HUES64 (cell line): ENCODE measurements around the gene SHC3.

ENCODE experiments used
- H3K27ac ChIP-seq: 2 replicates; pipeline ENCODE4 v1.7.0; 2013; ENCODE audit warnings: low read depth, low read length, inconsistent platforms
- H3K27me3 ChIP-seq: 2 replicates; pipeline ENCODE4 v1.6.1; 2013; ENCODE audit warnings: mild to moderate bottlenecking, low read length; ENCODE audit not compliant: insufficient read depth
- H3K36me3 ChIP-seq: 2 replicates; pipeline ENCODE4 v1.6.1; 2013; ENCODE audit warnings: mild to moderate bottlenecking, low read length; ENCODE audit not compliant: insufficient read depth
- H3K4me1 ChIP-seq: 2 replicates; pipeline ENCODE4 v1.6.1; 2013; ENCODE audit warnings: mild to moderate bottlenecking, low read length, moderate library complexity; ENCODE audit not compliant: insufficient read depth
- H3K4me3 ChIP-seq: 2 replicates; pipeline ENCODE4 v1.5.1; 2013; ENCODE audit warnings: mild to moderate bottlenecking, low read length, moderate library complexity
- H3K9ac ChIP-seq: 2 replicates; pipeline ENCODE4 v1.6.1; 2013; ENCODE audit warnings: mild to moderate bottlenecking, low read depth, low read length
- H3K9me3 ChIP-seq: 2 replicates; pipeline ENCODE4 v1.6.1; 2013; ENCODE audit warnings: low read depth, low read length; ENCODE audit not compliant: insufficient read depth
- WGBS: fragments of 150-250, 120-280 bp; methylation state at CpG from one replicate; pipeline ENCODE4 v1.1.7; 2013; ENCODE audit warnings: missing lambda C conversion rate; 5-methylcytosine and 5-hydroxymethylcytosine counted together

Gene SHC3

GRCh38 chr9:88992556-88992955 is 186.1 kb downstream of the SHC3 start:
- Histone ChIP-seq H3K27me3 (peaks cover 11% of the 10 kb centered on the region), H3K9ac (no peak overlapping the region), H3K4me1 (peaks cover 31% of the 10 kb centered on the region), H3K36me3 (peaks cover 12% of the 10 kb centered on the region; the same call in 1 of the 2 replicates), H3K9me3 (no peaks in the 10 kb centered on the region), H3K4me3 (peak overlapping the region; percentile 92), H3K27ac (no peak overlapping the region)
- WGBS = 81% methylated on average over 4 of the region's 4 CpGs

- Histone ChIP-seq H3K9ac (peak within 1 kb of the TSS; percentile 65), H3K36me3 (peaks cover 7% of the 10 kb centered on the region; the same call in 1 of the 2 replicates), H3K4me1 (peaks cover 31% of the 10 kb centered on the region), H3K27ac (peak within 1 kb of the TSS; percentile 47), H3K9me3 (no peaks in the 10 kb centered on the region; the same call in 1 of the 2 replicates), H3K4me3 (peak within 1 kb of the TSS; percentile 92), H3K27me3 (peaks cover 11% of the 10 kb centered on the region)
- under 1% methylated on average over 77 of the region's 94 CpGs for WGBS
Observed at GRCh38 chr9:88991066-88992034, 187.3 kb downstream of the SHC3 start, which contains the start of gene S1PR3. S1PR3 (plus strand) TSS chr9:88991468; CDS start chr9:89001201, 9,733 bp downstream.

GRCh38 chr9:88990729-88991065 is 187.9 kb downstream of the SHC3 start:
- H3K27ac ChIP-seq = peak overlapping the region; percentile 45
- peak overlapping the region; percentile 92 for H3K4me3 ChIP-seq
- peak overlapping the region; percentile 65; the same call in 1 of the 2 replicates for H3K9ac ChIP-seq
- H3K9me3 ChIP-seq = no peaks in the 10 kb centered on the region; the same call in 1 of the 2 replicates
- H3K36me3 ChIP-seq = peaks cover 3% of the 10 kb centered on the region; the same call in 1 of the 2 replicates
- H3K4me1 ChIP-seq = peaks cover 31% of the 10 kb centered on the region
- WGBS = under 1% methylated on average over 21 of the region's 21 CpGs
- H3K27me3 ChIP-seq = peaks cover 11% of the 10 kb centered on the region

- Histone ChIP-seq H3K4me3 (peak overlapping the region; percentile 92), H3K4me1 (peaks cover 31% of the 10 kb centered on the region), H3K36me3 (peaks cover 3% of the 10 kb centered on the region; the same call in 1 of the 2 replicates), H3K9me3 (no peaks in the 10 kb centered on the region; the same call in 1 of the 2 replicates), H3K27me3 (peaks cover 11% of the 10 kb centered on the region), H3K9ac (peak overlapping the region; percentile 65; the same call in 1 of the 2 replicates), H3K27ac (peak overlapping the region; percentile 28; the same call in 1 of the 2 replicates)
- WGBS = 22% methylated on average over 24 of the region's 25 CpGs
Observed at GRCh38 chr9:88990041-88990728, 188.4 kb downstream of the SHC3 start.

- H3K4me1 ChIP-seq = peaks cover 31% of the 10 kb centered on the region
- WGBS = 59% methylated on average over 5 of the region's 7 CpGs
- no peak overlapping the region for H3K4me3 ChIP-seq
- H3K27me3 ChIP-seq = peaks cover 11% of the 10 kb centered on the region
- H3K9me3 ChIP-seq = no peaks in the 10 kb centered on the region; the same call in 1 of the 2 replicates
- H3K27ac ChIP-seq = no peak overlapping the region
- H3K9ac ChIP-seq = no peak overlapping the region
- no peaks in the 10 kb centered on the region for H3K36me3 ChIP-seq
Observed at GRCh38 chr9:88988796-88989641, 189.6 kb downstream of the SHC3 start.

GRCh38 chr9:88987661-88988060 is 191.0 kb downstream of the SHC3 start:
- WGBS = 63% methylated on average over 4 of the region's 4 CpGs
- H3K27ac ChIP-seq = no peak overlapping the region
- no peaks in the 10 kb centered on the region for H3K36me3 ChIP-seq
- no peak overlapping the region for H3K4me3 ChIP-seq
- H3K4me1 ChIP-seq = peaks cover 27% of the 10 kb centered on the region
- no peaks in the 10 kb centered on the region; the same call in 1 of the 2 replicates for H3K9me3 ChIP-seq
- H3K27me3 ChIP-seq = peaks cover 8% of the 10 kb centered on the region
- H3K9ac ChIP-seq = no peak overlapping the region

GRCh38 chr9:88986776-88987175 is 191.8 kb downstream of the SHC3 start:
- H3K36me3 ChIP-seq = no peaks in the 10 kb centered on the region
- H3K9ac ChIP-seq = no peak overlapping the region
- H3K9me3 ChIP-seq = peaks cover 3% of the 10 kb centered on the region; the same call in 1 of the 2 replicates
- H3K4me3 ChIP-seq = no peak overlapping the region
- 93% methylated on average over 3 of the region's 3 CpGs for WGBS
- peaks cover 19% of the 10 kb centered on the region for H3K4me1 ChIP-seq
- H3K27me3 ChIP-seq = no peaks in the 10 kb centered on the region
- H3K27ac ChIP-seq = no peak overlapping the region

GRCh38 chr9:88985616-88986015 is 193.0 kb downstream of the SHC3 start:
- Histone ChIP-seq H3K27me3 (no peaks in the 10 kb centered on the region), H3K4me1 (peaks cover 19% of the 10 kb centered on the region), H3K9ac (no peak overlapping the region), H3K27ac (no peak overlapping the region), H3K36me3 (no peaks in the 10 kb centered on the region), H3K4me3 (no peak overlapping the region), H3K9me3 (peaks cover 13% of the 10 kb centered on the region; the same call in 1 of the 2 replicates)
- WGBS = 88% methylated on average over 2 of the region's 2 CpGs

- H3K9ac ChIP-seq = no peak overlapping the region
- no peaks in the 10 kb centered on the region for H3K27me3 ChIP-seq
- no peak overlapping the region for H3K4me3 ChIP-seq
- peaks cover 21% of the 10 kb centered on the region for H3K9me3 ChIP-seq
- H3K36me3 ChIP-seq = no peaks in the 10 kb centered on the region
- 96% methylated on average over 4 of the region's 4 CpGs for WGBS
- H3K4me1 ChIP-seq = peaks cover 10% of the 10 kb centered on the region
- no peak overlapping the region for H3K27ac ChIP-seq
Observed at GRCh38 chr9:88984543-88984883, 194.1 kb downstream of the SHC3 start.

GRCh38 chr9:88983865-88984542 is 194.6 kb downstream of the SHC3 start:
- H3K9ac ChIP-seq = no peak overlapping the region
- WGBS = 92% methylated on average over 2 of the region's 2 CpGs
- no peak overlapping the region for H3K4me3 ChIP-seq
- no peaks in the 10 kb centered on the region for H3K27me3 ChIP-seq
- H3K27ac ChIP-seq = no peak overlapping the region
- no peaks in the 10 kb centered on the region for H3K36me3 ChIP-seq
- H3K4me1 ChIP-seq = peaks cover 5% of the 10 kb centered on the region
- H3K9me3 ChIP-seq = peaks cover 22% of the 10 kb centered on the region
